ENCODE data around the gene SERINC4.

The SERINC4 gene

DNA sequence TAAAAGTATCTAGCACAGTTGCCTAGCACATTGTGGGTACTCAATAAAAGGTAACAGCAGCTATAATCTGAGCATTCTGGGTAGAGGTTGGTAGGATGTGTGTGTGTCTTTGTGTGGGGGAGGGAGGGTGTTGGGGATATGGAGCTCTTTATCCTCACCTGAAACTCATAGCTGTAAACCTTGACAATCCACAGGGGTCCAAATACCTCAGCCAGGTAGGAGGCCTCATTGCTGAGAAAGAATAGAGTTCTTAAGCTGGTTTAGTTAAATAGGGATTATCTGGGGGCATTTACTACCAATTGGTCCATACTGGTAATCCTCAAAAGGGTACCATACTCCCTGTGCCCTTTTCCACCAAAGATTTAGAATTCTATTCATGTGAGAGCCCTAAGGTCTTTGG lies 4.0 kb downstream of the SERINC4 start:
- DNase-seq, result no peak

DNA sequence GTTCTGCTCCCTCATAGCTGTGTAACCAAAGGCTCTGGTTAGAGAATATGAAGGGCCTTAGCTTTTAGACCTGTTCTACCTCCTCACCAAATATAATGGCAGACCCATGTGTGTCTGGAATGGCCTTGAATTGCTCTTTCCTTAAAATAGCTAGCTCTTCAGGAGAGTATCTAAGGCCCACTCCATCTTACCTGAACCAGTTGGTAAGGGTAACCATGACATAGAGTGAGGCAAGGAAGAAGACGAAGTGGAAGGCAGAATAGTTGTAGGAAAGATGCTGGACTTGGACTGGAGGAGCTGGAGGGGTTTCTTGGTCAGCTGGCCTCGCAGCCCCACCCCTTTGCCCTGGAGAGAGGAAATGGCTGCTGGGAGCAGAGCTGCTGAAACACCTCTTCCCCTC lies 4.8 kb downstream of the SERINC4 start:
- DNase-seq, result no peak

DNA sequence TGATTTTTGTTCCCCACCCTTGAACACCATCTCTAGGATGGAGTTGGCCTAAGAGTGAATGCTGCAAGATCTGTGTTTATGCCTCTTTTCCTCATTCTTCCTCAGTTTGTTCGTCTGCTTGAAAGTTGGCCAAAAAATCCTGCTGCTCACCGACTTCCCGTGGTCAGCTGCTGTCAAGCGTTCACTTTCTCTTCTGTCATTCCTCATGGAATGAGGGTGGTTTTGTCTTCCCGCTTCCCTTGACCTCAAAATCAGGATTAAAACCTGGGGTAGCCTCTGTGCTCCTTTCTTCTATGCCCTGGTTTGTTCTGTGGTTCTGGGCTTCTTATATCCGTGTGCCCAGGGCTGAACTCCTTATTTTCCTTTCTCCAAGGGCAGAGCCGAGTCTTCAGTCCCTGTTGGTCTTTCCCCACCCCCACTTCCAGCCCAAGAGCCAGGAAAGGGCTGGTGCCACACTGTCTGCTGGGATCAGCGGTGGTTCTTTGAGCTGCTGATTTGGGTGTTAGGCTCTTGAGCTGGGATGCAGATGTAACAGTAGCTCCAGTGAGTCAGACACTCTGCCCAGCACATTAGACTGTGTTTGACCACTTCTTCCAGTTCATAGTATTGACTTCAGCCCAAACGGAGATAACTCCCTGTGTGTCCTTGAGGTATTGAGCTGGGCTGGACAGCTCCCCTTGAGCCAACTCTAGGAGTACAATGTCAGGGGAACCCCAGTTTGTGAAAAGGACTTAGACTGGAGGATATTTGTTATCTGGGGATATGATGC lies 5.6 kb downstream of the SERINC4 start:
- no peak for DNase-seq

DNA sequence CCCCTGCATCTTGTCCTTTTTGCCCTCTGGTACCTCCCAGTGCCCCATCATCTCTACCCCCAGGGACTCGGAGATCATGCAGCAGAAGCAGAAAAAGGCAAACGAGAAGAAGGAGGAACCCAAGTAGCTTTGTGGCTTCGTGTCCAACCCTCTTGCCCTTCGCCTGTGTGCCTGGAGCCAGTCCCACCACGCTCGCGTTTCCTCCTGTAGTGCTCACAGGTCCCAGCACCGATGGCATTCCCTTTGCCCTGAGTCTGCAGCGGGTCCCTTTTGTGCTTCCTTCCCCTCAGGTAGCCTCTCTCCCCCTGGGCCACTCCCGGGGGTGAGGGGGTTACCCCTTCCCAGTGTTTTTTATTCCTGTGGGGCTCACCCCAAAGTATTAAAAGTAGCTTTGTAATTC lies 6.4 kb downstream of the SERINC4 start:
- DNase-seq, result no peak

DNA sequence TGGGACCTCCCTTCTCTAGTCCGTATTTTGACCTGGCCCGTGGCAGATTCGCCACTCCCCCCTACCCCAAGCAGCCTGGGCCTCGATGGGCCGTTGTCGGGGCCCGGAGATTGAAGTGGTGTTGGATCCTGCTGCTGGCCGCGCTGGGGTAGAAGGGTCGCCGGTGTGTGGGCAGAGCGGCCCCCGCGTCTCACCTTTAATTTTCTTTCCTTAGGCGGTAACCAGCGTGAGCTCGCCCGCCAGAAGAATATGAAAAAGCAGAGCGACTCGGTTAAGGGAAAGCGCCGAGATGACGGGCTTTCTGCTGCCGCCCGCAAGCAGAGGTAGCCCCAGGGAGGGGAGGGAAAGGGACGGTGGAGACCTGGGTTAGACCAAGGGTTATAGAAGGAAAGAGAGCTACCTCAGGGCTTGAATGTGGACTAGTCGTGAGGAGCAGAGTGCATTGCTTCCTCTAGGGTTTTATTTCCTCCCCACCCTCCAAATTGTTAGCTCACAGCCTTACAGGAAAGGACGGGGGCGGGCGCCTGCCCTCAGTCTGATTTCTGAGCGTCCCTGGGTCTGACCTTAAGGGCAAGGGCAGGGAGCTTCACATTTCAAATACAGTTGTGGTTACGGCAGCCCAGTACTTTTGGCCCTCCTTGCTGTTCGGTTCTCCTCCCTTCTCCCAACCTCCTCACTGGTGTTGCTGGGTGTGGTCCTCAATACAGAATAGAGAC lies 7.1 kb downstream of the SERINC4 start:
- peak; percentile 53 for DNase-seq

DNA sequence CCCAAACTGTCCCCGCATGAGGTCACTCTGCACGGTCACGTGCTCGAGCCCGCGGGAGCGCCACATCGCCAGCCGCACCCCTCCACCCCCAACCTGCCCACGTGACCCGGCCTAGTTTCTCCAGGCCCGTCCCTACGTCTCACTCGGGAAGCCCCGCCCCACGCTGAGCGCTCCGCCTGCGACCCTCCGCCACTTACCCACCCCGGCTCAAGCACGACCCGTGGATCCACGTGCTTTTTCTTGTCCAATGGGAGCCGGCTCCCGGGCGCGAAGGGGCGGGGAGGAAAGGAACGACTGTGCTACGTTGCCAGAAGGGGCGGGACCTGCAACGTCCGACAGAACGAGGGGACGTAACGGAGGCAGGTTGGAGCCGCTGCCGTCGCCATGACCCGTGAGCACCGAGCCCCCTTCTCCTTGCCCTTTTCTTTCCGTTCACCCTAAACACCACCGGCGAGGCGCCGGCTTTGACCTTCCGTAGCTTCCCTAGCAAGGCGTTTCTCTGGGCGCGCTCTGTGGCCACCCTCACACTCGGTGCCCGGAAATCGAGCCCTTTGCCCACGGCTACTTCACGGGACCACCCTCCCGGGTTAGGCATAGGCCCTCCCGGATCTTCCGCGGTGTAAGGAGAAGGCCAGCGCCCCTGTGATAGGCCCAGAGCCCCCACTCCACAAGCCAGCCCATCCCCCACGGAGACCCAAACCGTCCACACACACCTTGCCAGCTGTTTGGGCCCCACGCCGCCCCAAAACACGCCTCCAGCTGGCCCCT lies 7.8 kb downstream of the SERINC4 start, which contains the start of gene SERF2:
TSS of gene SERF2 (plus strand) at position 328 of the 768 bp plus-strand sequence. CDS start at position 385, 57 bp downstream.
- peak; percentile 100 for DNase-seq

DNA sequence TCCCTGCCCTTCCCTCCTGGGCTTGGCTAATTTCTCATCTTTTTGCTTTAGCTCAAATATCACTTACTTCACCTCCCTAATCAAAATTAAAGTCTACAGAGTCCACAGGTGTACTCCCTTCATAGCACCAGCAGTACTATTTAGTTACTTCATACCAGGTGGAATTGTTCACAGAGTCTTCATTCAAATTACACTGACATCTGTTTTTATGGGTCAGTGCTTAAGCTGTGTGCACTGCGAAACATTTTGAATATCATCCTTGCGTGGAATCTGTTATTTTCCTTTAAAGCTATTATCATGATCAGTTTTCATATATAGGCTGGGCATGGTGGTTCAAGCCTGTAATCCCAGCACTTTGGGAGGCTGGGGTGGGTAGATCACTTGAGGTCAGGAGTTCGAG lies 10.6 kb downstream of the SERINC4 start:
- no peak for DNase-seq

DNA sequence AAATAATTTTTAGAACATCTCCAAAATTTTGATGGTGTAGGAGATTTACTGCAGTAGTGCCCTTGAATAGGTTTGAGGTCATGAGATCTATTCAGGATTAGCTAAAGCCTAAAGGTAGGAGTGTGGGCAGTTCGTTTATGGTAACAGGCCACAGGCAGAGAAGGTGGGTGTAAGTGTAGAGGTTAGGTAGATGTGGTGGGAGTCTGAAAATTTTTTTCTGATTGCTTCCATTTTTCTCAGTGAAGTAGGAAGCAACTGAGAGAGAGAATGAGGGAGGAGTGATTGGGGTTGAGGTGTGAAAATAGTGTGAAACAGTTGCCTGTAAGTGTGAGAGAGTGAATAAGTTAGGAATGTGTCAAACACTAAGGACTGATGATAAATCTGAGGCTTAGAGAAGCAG lies 21.0 kb downstream of the SERINC4 start:
- DNase-seq, result no peak

DNA sequence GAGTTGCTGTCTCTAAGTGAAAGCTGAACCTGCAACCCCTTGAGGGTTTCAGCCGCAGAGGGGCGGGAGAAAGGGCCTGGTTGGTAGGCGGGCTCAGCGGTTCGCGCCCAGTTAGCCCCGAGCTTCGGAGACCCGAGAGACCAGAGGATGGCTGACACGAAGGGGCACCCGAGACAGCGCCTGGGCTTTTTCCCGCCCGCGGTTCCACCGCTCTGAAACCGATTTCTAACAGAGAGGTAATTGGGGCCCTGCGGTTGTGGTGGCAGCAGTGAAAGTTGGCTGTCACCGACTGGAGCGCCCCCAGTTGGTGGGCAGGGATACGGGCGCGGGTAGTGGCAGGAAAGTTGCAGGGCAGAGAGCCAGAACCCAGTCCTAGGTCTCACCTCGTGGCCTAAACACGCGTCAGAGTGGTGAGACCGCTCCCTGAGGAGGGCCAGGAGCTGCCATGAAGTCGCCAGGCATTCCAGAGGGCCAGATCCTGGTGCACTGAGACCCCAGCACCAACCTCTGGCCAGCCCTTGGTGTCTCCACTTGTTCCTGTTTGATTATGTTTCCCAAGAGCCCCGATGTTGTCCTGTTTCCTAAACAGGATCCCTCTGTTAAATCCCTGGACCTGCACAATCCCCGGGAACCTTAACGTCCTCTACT lies 22.6 kb downstream of the SERINC4 start:
- peak; percentile 95 for DNase-seq

DNA sequence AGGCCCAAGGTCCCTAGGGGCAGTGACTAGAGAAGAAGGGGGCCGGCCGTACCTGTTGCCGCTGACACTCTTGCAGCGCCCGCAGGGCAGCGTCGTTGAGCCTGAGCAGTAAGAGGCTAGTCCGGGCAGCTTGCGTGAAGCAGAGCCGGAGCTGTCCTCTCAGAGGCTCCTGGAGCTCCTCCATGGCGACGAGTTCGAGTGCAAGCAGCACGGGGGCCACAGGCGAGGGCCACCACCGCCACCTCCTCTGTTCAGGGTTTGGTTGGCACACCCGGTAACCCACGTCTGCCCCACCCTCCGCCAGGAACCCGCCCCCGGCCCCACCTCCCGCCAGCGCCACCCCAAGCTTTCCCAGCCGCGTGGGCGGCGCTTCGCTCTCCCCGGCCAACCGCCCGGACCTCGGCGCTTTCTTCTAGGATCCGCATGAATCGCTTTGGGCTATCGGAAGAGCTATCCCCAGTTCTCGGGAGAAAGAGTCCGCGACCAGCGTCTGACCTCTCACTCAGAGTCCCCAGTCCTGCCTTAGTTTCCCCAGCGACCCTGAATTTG lies 23.2 kb downstream of the SERINC4 start, which contains the start of gene ELL3:
TSS of gene ELL3 (minus strand) at position 249 of the 549 bp plus-strand sequence. CDS start at position 184, 65 bp downstream.
- DNase-seq, result peak; percentile 94

DNA sequence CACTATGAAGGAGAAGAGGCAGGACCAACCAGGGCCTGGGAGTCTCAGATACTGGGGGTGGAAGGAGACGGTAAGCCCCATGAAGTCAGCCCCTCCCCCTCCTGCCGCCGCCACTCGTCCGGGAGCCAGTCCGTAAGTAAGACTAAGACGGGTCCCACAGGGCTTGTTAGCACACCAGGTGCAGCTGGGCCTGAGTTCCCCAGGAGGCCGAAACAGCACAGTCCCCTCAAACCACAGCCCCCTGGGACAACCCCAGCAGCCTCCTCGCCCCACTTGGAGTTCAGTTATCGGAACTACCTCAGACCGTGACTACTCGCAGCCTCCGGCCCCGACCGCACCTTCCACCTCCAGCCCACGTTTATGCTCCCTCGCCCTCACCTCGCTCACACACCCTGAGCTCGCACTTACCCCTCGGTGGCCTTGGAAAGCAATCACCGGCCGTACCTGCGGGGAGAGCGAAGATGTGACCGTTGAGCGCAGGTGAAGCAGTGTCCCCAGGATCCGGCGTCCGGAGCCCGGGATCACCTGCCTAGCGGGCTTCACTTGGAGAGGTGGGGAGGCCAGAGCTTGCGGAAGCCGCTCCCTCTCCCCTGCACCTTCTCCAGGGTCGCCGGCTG lies 23.8 kb downstream of the SERINC4 start:
- DNase-seq, result no peak

DNA sequence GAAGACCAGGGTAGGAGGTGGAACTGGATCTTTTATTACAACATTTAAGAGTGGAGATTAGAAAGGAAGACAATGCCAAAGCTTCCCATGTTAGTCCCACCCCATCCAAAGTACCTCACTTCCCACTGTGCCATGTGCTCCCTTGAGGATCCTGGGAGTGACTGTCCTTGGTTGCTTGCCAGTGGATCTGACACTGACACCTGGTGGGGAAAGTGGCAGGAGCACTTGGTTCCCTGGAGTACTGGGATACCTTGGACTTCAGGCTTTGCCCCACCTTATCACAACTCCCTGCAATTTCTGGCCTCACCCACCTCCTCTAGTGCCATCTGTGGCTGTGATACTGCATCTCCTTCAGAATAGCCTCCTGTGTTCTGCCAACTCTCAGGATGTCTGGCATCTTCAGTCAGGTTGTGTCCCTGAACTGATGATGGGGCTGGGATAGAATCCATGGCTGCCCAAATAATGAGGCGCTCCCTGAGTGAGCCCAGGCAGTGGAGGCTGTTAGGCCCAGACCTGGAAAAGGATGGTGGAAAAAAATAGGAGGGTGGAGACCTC lies 24.5 kb downstream of the SERINC4 start:
- DNase-seq, result peak; percentile 36

DNA sequence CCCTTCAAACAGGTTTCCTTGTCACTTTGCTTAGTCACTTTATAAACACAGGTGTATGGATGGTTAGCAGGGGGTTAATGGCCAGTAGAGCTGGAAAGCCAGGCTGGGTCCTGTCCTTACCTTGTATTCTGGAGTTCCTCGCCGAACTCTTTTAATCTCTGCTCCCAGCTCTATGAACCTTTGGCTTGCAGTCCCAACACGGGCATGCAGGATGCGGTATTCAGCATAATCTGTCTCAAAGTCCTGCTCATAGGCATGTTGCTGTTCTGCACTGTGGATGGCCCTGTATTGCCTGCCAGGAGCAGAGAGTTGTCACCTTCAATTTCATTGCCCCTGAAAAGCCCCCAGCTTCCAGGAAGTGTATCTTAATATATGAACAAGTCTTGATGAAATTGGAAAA lies 26.0 kb downstream of the SERINC4 start:
- no peak for DNase-seq

DNA sequence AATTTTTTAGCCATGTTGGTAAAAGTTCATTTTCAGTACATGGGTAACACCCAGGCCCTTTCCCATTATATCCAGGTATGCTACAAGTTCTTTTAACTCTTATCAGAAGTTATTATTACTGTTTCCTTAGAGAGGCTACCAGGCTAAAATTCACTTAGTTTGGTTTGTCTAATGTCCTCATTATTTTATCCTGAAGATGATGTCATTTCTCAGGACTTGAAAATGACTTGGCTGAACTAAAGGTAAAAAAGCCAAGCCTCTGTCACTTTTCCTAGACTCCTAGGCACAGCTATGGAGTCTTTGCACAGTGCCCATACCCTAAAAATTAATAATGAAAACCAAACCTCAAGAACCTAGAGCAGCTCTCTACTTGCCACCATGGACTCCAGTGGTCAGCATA lies 27.4 kb downstream of the SERINC4 start:
- DNase-seq, result no peak

DNA sequence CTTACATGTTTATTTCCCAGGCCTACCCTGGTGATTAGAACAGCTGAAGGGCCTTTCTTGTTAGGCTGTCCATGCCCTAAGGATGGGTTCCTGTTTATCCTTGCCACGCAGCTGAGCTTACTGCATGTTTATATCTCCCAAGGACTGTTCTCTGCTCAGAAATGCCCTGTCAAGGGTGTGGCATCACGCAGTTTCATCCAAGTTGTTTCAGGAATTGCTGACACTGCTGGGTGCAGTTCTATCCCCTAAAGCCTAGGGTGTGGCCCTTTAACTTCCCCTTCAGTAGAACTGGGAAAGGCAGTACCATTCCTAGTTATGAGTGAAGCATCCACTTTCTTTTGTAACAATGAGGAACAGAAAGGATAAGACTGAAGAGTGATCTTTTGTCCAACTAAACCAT lies 28.2 kb downstream of the SERINC4 start:
- no peak for DNase-seq

DNA sequence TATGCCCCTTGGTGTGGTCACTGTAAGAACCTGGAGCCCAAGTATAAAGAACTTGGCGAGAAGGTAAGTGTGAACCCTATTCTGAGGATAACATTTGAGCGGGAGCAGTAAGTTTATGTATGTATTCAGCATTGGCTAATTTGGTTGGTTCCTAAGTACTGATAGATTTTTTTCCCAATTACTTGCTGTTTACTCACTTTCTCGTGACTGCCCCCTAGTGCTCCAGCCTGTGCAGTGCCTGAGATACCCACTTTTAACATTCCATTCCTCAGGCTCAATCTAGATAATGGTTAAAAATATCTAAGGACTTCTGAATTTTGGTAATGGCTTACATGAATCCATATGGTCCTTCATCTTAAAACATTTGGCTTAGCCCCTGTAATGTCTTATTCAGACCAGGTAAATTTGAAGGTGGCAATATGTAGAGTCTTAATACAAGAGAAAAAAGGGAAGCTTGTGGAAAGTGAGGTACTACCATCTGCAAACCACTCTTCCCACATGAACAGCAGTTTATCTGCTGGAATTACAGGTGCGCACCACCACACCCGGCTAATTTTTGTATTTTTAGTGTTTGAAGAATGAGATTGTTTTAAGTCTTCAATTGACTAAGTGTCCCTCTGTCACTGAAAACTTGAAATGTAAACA lies 30.3 kb downstream of the SERINC4 start:
- peak; percentile 83 for DNase-seq

DNA sequence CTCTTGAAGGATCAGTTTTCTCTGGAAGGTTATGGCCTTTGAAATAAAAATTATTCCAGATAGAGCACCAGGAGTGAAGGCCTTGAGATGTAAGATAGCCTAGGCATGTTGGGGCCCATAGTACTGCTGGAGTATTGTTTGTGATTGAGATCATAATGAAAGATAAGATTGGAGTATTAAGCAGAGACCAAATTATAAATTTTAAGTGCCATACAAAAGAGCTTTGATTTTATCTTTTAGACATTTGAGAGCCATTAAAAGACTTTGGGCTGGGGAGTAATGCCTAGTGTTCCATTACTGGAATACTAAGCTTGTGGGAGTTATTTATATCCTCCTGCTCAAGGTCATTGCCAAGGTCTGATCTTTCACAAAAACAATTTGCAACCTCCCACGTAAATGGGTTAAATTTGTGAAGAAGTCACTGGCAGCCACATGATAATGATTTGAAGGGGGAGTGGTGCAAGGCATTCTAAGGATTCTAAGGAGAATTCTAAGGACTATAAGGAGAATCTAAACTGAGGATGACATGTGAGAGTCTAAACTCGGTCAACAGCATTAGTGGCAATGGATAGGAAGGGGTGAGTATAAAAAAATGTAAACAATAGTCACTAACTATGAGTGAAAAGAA lies 36.1 kb downstream of the SERINC4 start:
- DNase-seq, result no peak

DNA sequence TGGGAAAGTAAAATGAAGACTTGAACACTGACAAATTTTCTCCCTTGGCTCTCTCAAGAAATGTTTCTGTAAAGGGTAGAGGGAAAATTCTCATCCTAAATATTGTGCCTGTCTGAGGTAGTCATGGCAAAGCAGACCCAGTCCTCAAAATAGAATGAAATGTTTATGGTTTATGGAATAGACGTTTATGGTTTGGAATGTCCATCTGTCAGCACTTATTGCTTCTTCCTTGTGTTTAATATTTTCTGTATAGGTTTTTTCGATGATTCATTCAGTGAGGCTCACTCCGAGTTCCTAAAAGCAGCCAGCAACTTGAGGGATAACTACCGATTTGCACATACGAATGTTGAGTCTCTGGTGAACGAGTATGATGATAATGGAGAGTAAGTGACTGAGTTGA lies 37.2 kb downstream of the SERINC4 start:
- no peak for DNase-seq

DNA sequence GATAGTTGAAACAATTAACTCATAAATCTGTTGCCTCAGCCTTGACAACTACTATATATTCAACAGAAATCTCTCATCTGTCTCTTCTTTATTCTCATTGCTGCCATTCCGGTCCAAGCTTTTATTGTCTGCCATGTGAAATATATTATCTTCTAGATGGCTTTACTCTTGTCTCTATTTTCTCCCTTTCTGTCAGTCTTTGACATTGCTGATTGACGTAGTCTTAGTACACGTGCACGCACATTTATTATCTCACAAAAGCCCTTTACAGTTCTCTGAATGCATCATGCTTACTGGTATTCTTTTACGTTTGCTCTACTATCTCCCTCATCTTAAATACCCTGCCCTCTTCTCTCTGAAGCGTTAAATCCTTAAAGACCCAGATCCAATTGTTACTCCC lies 48.1 kb downstream of the SERINC4 start:
- DNase-seq, result no peak

DNA sequence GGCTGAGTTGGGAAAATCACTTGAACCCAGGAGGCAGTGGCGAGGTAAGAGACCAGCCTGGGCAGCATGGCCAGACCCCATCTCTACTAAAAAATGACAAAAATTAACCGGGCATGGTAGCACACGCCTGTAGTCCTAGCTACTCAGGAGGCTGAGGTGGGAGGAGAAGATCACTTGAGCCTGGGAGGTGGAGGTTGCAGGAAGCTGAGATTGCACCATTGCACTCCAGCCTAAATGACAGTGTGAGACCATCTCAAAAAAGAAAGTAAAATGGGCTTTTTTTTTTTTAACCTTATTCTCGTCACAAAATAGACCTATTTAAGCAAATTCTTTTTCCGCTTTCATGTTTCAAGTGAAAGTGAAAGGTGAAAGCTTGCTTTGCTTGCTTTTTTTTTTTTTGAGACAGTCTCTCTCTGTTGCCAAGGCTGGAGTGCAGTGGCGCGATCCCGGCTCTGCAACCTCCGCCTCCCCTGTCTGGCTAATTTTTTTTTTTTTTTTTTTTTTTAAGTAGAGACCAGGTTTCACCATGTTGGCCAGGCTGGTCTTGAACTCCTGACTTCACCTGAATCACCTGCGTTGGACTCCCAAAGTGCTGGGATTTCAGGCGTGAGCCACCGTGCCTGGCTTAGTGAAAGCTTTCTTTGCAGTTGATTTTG lies 50.2 kb downstream of the SERINC4 start:
- DNase-seq, result peak; percentile 15
